MM.1S (cell line): ENCODE results near the gene CDYL2.

Experiments
- DNase-seq: peaks from one replicate; pipeline ENCODE4 v3.0.0-alpha.2; 2015
- H2AFZ ChIP-seq: fragments of 300-600 bp; sonication (generic); 2 replicates; pipeline ENCODE4 v1.6.0; 2016; ENCODE audit warnings: antibody characterized with exemption, low read length
- H3F3A ChIP-seq: fragments of 300-600 bp; sonication (generic); 2 replicates; pipeline ENCODE4 v1.6.1; 2016; ENCODE audit warnings: mild to moderate bottlenecking, antibody characterized with exemption, low read length, moderate library complexity, mixed read lengths; ENCODE audit not compliant: insufficient read depth
- H3K27ac ChIP-seq: fragments of 300-600 bp; sonication (generic); 2 replicates; pipeline ENCODE4 v1.5.1; 2016; ENCODE audit warnings: mild to moderate bottlenecking, low read length
- H3K27me3 ChIP-seq: fragments of 300-600 bp; sonication (generic); replicated peaks from 2 replicates; pipeline ENCODE4 v1.6.0; 2016; ENCODE audit warnings: low read length; ENCODE audit not compliant: insufficient read depth
- H3K36me3 ChIP-seq: fragments of 300-600 bp; sonication (generic); replicated peaks from 2 replicates; pipeline ENCODE4 v1.6.1; 2016; ENCODE audit warnings: mild to moderate bottlenecking, low read length, mixed read lengths; ENCODE audit not compliant: insufficient read depth
- H3K4me1 ChIP-seq: fragments of 300-600 bp; sonication (generic); 2 replicates; pipeline ENCODE4 v1.6.1; 2016; ENCODE audit warnings: low read length, mixed read lengths
- H3K4me2 ChIP-seq: fragments of 300-600 bp; sonication (generic); 2 replicates; pipeline ENCODE4 v1.6.0; 2016; ENCODE audit warnings: low read depth, low read length
- H3K4me3 ChIP-seq: fragments of 300-600 bp; sonication (generic); 2 replicates; pipeline ENCODE4 v1.5.1; 2016; ENCODE audit warnings: low read length, mixed read lengths
- H3K79me2 ChIP-seq: fragments of 300-600 bp; sonication (generic); 2 replicates; pipeline ENCODE4 v1.6.1; 2016; ENCODE audit warnings: mixed run types, low read length, mixed read lengths
- H3K9ac ChIP-seq: fragments of 300-600 bp; sonication (generic); 2 replicates; pipeline ENCODE4 v1.6.1; 2016; ENCODE audit warnings: low read length, mixed read lengths
- H3K9me2 ChIP-seq: fragments of 300-600 bp; sonication (generic); replicated peaks from 2 replicates; pipeline ENCODE4 v1.6.1; 2016; ENCODE audit warnings: mild to moderate bottlenecking, low read length, mixed read lengths; ENCODE audit not compliant: insufficient read depth
- H3K9me3 ChIP-seq: fragments of 300-600 bp; sonication (generic); replicated peaks from 2 replicates; pipeline ENCODE4 v1.6.1; 2016; ENCODE audit warnings: mild to moderate bottlenecking, low read length, mixed read lengths; ENCODE audit not compliant: insufficient read depth
- H4K20me1 ChIP-seq: fragments of 300-600 bp; sonication (generic); 2 replicates; pipeline ENCODE4 v1.6.1; 2016; ENCODE audit warnings: mild to moderate bottlenecking, low read length, moderate library complexity, mixed read lengths; ENCODE audit not compliant: insufficient read depth
- CTCF ChIP-seq: fragments of 300-600 bp; sonication (generic); IDR thresholded peaks from 2 replicates; pipeline ENCODE4 v1.5.1; 2016; ENCODE audit warnings: antibody characterized with exemption, low read length, mixed read lengths
- EZH2 ChIP-seq: fragments of 300-600 bp; sonication (generic); optimal IDR thresholded peaks from 2 replicates; pipeline ENCODE3; 2017; ENCODE audit warnings: low read depth, mild to moderate bottlenecking, antibody characterized with exemption, low read length, mixed read lengths
- EZH2phosphoT487 ChIP-seq: fragments of 300-600 bp; sonication (generic); IDR thresholded peaks from 2 replicates; pipeline ENCODE4 v1.6.1; 2018; ENCODE audit warnings: antibody characterized with exemption, low read length

Gene CDYL2

GRCh38 chr16:80807906-80808305 lies 3.5 kb upstream of the CDYL2 start:
- Histone ChIP-seq H3K79me2 (no peaks in the 10 kb centered on the region), H3F3A (no peaks in the 10 kb centered on the region), H3K27ac (no peak overlapping the region), H3K9ac (no peak overlapping the region), H3K9me2 (no peaks in the 10 kb centered on the region), H3K27me3 (no peaks in the 10 kb centered on the region), H3K9me3 (no peaks in the 10 kb centered on the region), H3K4me1 (no peaks in the 10 kb centered on the region), H4K20me1 (no peaks in the 10 kb centered on the region), H2AFZ (no peak overlapping the region), H3K4me2 (no peak overlapping the region), H3K4me3 (no peak overlapping the region), H3K36me3 (no peaks in the 10 kb centered on the region)
- no peak for DNase-seq
- no peak for TF ChIP-seq EZH2phosphoT487
- no peak for TF ChIP-seq EZH2
- no peak for TF ChIP-seq CTCF

- Histone ChIP-seq H3K9me3 (no peaks in the 10 kb centered on the region), H2AFZ (no peak overlapping the region), H3K9me2 (no peaks in the 10 kb centered on the region), H3K4me1 (no peaks in the 10 kb centered on the region), H3K4me2 (no peak overlapping the region), H3F3A (no peaks in the 10 kb centered on the region; the same call in 1 of the 2 replicates), H3K27me3 (no peaks in the 10 kb centered on the region), H3K9ac (no peak overlapping the region), H3K4me3 (no peak overlapping the region), H3K27ac (no peak overlapping the region), H4K20me1 (no peaks in the 10 kb centered on the region), H3K36me3 (no peaks in the 10 kb centered on the region), H3K79me2 (no peaks in the 10 kb centered on the region)
- no peak for DNase-seq
- TF ChIP-seq EZH2phosphoT487: no peak
- TF ChIP-seq CTCF: no peak
- TF ChIP-seq EZH2: no peak
Observed at GRCh38 chr16:80806927-80807340, 2.5 kb upstream of the CDYL2 start.

- Histone ChIP-seq H3K9me3 (no peaks in the 10 kb centered on the region), H3K36me3 (no peaks in the 10 kb centered on the region), H3F3A (no peaks in the 10 kb centered on the region; the same call in 1 of the 2 replicates), H3K9ac (no peak overlapping the region), H3K4me3 (no peak overlapping the region), H3K79me2 (no peaks in the 10 kb centered on the region), H3K4me2 (no peak overlapping the region), H3K27ac (no peak overlapping the region), H3K9me2 (no peaks in the 10 kb centered on the region), H3K27me3 (no peaks in the 10 kb centered on the region), H4K20me1 (no peaks in the 10 kb centered on the region), H3K4me1 (no peaks in the 10 kb centered on the region), H2AFZ (no peak overlapping the region)
- TF ChIP-seq EZH2 (no peak), EZH2phosphoT487 (no peak), CTCF (no peak)
- no peak for DNase-seq
Observed at GRCh38 chr16:80806289-80806688, 1.9 kb upstream of the CDYL2 start.
